HG03025 (cell line): ENCODE data around the gene PLXDC2.

Source experiments
- ATAC-seq: cut with Tn5 transposase; IDR thresholded peaks from one replicate; pipeline ENCODE4 v1.9.1; 2021; ENCODE audit warnings: mild to moderate bottlenecking, moderate library complexity; ENCODE audit not compliant: unreplicated experiment, low FRiP score

The PLXDC2 gene

DNA sequence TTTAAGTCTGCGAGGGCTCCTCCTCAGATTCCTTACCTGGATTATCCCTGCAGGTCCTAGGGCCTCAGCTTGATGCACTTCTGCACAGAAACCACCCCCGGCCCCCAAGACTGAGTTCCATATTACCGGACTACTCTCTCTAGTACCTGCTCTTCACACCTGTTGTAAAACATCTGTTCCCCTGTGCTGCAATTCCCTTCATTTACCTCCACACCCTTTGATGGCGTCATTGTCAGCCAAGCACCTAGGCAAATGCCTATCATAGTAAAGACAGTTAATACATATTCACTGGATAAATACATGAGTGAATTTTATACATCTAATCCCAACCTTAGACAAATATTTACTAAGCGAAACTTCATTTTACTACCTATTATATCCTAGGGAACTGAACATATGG, 275.5 kb downstream of the PLXDC2 start:
- ATAC-seq = no peak

DNA sequence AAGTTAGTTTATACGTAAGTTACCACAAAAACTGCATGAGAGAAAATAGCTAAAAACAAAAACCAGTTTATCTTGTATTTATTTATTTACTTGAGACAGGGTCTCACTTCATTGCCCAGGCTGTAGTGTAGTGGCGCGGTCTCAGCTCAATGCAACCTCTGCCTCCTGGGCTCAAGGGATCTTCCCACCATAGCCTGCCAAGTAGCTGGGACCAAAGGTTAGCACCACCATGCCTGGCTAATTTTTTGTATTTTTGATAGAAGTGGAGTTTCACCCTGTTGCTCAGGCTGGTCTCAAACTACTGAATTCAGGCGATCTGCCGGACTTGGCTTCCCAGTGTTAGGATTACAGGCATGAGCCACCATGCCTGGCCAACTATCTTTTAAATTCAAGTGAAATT, 277.4 kb downstream of the PLXDC2 start:
- ATAC-seq = no peak

DNA sequence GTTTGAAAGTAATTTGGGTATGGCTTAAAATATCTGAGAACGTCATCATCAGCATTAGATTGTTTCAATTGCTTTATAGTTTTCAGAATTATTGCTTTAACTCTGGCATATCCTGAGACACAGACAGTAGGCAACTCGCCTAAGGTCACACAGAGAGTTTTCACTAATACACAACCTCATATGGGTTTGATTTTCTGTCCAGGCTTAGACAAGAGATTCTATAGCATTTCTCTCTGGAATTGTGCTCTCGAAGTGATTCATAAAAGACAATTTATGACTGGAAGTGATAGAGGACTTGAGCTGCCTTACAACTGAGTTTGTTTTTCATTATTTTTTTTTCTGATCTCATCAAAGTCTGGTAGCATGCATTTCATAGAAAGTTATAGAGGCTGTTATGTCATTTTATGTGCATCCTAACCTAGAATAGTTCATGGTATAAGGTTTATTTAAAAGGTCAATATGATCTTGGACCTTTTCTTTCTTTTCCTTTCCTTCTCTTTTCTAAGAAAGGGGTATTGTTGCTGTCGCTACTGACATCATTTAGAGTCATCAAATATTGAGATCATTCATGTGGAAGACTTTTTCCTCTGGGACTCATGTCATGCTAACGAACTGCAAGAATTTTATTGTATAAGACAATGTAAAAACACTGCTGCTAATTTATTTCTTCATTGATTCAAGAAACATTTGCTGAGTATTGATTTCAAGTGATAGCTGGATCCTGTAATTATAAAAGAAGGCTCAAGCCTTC, 278.2 kb downstream of the PLXDC2 start:
- ATAC-seq = no peak

DNA sequence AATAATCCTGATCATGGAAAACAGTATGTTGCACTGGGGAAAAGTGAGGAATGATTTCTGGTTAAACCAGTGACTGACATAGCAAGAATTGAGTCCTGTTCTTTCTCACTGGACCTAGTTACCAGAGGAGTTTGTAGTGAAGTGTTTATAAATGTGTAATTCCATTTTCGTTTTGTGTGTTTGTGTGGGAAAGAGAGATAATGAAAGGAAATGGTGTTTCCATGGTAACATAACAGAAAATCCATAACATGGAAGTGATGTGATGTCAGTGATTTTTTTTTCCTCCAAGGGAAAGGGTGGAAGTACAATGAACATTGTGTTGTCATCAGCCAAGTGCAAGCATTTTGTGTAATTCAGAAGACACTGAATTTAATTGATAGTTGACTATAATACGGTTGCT, 283.9 kb downstream of the PLXDC2 start:
- no peak for ATAC-seq

- no peak for ATAC-seq
Observed at GRCh38 chr10:20105236-20105635, 289.0 kb downstream of the PLXDC2 start.

GRCh38 chr10:20105931-20106330, 289.7 kb downstream of the PLXDC2 start:
- no peak for ATAC-seq

DNA sequence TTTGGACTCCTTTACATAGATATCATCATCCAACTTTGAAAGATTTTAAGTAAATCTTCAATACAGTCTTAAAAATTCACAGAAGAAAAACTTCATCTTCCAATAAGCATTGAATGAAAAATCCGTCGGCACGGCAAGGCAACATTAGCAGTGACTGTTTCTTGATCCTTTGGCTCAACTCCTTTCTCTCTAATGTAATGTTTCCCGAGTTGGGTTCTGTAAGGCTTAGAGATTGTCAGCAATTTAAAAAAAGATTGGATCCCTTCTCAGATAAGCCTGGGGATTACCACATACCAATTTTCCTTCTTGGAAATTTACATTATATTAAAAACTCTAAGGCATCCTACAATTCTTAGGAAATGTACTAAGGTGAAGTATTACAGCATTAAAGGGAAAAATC, 291.8 kb downstream of the PLXDC2 start:
- no peak for ATAC-seq

DNA sequence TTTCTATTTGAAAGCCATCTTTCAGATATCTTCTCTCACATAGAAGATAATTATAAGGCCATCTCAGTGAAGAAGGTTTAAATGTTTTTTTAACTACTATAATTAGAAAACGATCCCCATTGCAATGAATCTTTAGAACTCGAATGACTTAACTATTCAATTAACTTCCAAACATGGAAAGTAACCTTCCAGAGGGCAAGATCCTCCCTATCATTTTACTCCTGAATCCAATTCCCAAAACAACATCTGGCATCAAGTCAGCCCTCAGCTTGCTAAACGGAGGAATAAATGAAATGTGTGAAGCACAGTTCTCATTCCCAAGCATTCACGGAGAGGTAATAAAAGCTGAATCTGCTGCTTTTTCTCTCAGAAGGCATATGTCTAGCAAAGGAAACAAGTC, 293.4 kb downstream of the PLXDC2 start:
- ATAC-seq = no peak

DNA sequence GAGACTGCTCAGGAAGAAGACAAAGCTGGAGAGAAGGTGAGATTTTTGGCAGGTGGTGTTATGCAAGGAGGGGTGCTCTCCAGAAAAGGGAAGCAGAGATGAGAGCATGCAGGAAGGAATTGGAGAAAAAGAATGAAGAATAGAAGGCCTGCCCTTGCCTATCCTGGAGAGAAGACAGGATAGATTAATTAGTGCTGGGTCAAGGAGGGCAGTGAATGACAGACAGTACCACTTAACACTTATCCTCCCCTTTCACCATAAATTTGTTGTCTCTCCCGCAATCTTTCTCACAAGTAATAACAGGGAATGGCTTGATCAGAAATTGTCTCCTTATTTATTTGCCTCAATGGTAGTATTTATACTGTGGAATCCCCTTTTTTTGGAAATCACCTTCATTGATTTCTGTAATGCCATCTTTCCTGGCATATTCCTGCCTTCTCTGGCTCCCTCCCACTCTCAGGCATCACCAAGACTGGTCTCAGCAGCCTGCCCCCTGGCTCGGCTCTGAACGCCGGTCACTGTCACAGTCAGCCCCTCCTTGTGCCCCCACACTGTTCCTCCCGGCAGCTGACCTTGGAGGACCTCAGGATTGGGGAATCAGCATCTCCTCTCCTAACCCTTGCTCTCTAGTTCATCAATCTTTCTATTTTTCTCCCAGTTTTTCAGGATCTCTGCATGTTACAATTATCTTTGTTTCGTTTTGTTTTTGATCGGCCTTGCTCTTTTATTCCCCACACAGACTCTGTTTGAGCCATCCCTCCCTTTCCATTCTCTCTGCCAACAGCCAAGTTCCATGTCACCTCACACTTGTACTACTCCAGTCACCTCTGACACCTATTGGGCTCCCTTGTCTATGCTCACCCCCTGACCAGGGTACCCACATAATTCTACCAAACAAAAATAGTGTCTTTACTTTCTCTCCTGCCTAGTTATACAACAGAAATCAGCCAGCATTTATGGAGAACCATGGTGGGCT, 294.2 kb downstream of the PLXDC2 start:
- no peak for ATAC-seq

- ATAC-seq = no peak
Observed at GRCh38 chr10:20114179-20114578, 297.9 kb downstream of the PLXDC2 start.

GRCh38 chr10:20115894-20116293, 299.7 kb downstream of the PLXDC2 start:
- no peak for ATAC-seq

GRCh38 chr10:20117471-20117870, 301.2 kb downstream of the PLXDC2 start:
- ATAC-seq = no peak

GRCh38 chr10:20118119-20118518, 301.9 kb downstream of the PLXDC2 start:
- ATAC-seq = no peak

DNA sequence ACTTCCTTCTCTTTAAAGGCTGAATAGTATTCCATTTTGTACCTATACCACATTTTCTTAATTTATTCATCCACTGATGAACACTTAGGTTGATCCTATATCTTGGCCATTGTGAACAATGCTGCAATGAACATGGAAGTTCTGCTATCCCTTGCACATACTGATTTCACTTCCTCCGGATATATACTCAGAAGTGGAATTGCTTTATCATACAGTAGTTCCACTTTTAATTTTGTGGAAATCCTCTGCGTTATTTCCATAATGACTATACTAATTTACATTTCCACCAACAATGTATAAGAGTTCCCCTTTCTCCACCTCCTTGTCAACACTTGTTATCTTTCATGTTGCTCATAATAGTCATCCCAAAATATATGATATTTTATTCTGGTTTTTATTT, 312.6 kb downstream of the PLXDC2 start:
- ATAC-seq = no peak

DNA sequence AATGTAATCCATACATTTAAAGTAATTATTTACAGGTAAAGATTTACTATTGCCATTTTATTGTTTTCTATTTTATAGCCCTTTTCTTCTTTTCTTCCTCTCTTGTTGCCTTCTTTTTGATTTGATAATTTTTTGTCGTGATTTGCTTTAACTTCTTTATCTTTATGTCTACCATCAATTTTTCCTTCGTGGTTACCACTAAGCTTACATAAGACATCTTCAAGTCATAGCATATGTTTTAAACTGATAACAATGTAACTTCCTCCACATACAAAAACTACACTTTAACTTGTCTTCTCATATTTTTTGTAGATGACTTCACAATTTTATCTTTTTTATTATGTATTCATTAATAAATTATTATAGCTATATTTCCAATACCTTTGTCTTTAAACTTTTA, 316.6 kb downstream of the PLXDC2 start:
- no peak for ATAC-seq

GRCh38 chr10:20133669-20134189, 317.5 kb downstream of the PLXDC2 start:
- ATAC-seq = no peak

GRCh38 chr10:20142311-20142710, 326.1 kb downstream of the PLXDC2 start:
- ATAC-seq = no peak

DNA sequence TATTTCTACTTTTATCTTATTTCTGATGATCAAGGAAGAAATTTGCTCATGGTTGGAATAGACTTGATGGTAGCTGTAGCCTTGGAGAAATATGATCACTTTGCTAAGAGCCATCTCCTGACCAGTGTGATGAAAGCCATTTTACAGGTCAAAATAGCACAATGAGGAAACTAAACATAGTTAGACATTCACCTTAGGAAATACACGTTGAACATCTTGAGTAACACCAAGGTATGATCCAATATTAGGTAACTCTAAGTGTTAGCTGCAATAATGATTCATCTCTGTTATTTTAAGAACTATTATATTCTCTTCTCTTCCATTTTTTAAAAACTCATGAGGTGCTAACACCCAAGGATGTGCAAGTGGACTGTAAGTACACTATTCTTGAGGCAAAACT, 328.0 kb downstream of the PLXDC2 start:
- no peak for ATAC-seq

- ATAC-seq = no peak
Observed at GRCh38 chr10:20146004-20146403, 329.8 kb downstream of the PLXDC2 start.

DNA sequence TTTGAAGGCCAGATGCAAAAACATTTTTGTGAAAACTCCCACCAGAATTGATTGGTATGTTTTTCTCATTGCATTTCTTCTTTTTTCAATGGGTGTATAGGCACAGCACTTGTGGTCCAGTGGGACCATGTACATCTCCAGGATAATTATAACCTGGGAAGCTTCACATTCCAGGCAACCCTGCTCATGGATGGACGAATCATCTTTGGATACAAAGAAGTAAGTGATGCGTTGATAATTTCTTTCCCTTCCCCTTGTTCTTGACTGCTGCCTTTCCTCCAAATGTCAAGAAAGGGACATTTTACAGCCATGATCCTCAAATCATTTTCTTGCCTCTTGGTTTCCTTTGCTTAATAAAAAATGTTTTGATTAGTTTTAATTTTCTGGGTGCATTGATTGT, 331.5 kb downstream of the PLXDC2 start:
- ATAC-seq = no peak

GRCh38 chr10:20156511-20156910, 340.3 kb downstream of the PLXDC2 start:
- no peak for ATAC-seq
